ENCODE measurements around the gene SERGEF. TPM values are rescaled to one million over a fixed set of nuclear protein-coding genes. Genes with fewer than 3 reads are reported as not detected.
"Not testable (repeated sequence)": the region's sequence is repeated elsewhere in the genome, so short reads cannot be mapped to it uniquely, and the experiment has no call there.

Gene SERGEF
- total and polyA plus RNA-seq, 8 donors, result 9.3 to 158 (median 73.5) TPM; not detected in 1

DNA sequence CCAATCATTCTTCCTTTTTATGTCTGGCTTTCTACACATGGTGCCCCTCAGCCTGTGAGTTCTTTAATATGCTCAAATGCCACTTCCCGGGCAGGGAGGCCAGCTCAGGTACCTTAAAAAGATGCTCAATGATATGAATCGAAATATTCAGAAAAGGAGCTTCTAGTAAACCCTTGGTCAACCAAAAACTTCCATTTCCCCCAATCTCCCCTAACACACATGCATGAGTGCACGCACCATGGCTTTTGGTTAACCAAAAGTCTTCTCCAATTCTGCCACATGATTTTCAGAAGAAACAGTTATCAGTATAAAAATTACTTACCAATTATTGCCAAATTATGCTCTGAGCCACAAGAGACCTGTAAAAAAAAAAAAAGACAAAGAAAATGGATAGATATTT is 135.0 kb downstream of the SERGEF start:
- Histone ChIP-seq H3K27me3 (no peaks in the 10 kb centered on the region), H3K36me3 (peaks cover 0 to 29% (median 7%) of the 10 kb centered on the region in 4 donors), H3K4me3 (no peak overlapping the region), H3K9me3 (no peaks in the 10 kb centered on the region), H3K4me1 (no peaks in the 10 kb centered on the region), H3K27ac (no peak overlapping the region)
- TF ChIP-seq EP300 (IDR thresholded peaks at IDR 0.05) (no peak), POLR2A (IDR thresholded peaks at IDR 0.05) (no peak), POLR2AphosphoS5 (IDR thresholded peaks at IDR 0.05) (no peak), CTCF (IDR thresholded peaks at IDR 0.05) (no peak)
- intact Hi-C loops (cut with DNase I; ENCODE audit: low total_unique reads), result no loop called here
- 95 to 96% (median 95%) methylated on average over 3 of the region's 3 CpGs for WGBS, 5 donors
- DNase-seq, result no peak

DNA sequence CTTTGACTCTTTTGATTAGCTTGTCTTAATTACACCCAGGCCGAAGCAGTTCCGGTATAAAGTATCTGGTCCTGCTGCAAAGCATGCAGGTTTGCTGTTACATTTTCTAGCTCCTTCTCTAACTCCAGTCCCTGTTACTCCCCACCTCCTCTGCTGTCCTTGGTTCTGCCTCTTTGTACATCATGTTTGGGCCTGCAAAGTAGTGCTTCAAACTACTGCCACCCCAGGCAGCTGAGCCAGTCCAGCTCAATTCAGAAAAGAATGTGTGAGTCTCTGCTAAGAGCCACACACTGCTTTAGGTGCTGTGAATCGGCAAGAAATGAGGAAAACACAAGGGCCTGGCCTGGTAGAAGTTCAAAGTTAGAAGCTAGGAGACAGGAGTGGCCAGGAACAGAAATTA is 136.0 kb downstream of the SERGEF start:
- H3K27ac ChIP-seq, result no peak overlapping the region
- H3K27me3 ChIP-seq, result no peaks in the 10 kb centered on the region
- no peaks in the 10 kb centered on the region for H3K9me3 ChIP-seq
- no peak for DNase-seq
- WGBS, 5 donors, result 92 to 96% (median 93%) methylated on average over 3 of the region's 3 CpGs
- intact Hi-C loops (cut with DNase I; ENCODE audit: low total_unique reads), result no loop called here
- no peak overlapping the region for H3K4me3 ChIP-seq
- peaks cover 0 to 34% (median 7%) of the 10 kb centered on the region in 4 donors for H3K36me3 ChIP-seq
- TF ChIP-seq POLR2AphosphoS5 (IDR thresholded peaks at IDR 0.05), result no peak
- TF ChIP-seq CTCF (IDR thresholded peaks at IDR 0.05), result no peak
- no peak for TF ChIP-seq POLR2A (IDR thresholded peaks at IDR 0.05)
- no peak for TF ChIP-seq EP300 (IDR thresholded peaks at IDR 0.05)
- no peaks in the 10 kb centered on the region for H3K4me1 ChIP-seq

- peaks cover 0 to 34% (median 7%) of the 10 kb centered on the region in 4 donors for H3K36me3 ChIP-seq
- no peaks in the 10 kb centered on the region for H3K9me3 ChIP-seq
- no peaks in the 10 kb centered on the region for H3K4me1 ChIP-seq
- no peak overlapping the region for H3K27ac ChIP-seq
- DNase-seq, result no peak
- TF ChIP-seq CTCF (IDR thresholded peaks at IDR 0.05) (no peak), EP300 (IDR thresholded peaks at IDR 0.05) (no peak), POLR2AphosphoS5 (IDR thresholded peaks at IDR 0.05) (no peak), POLR2A (IDR thresholded peaks at IDR 0.05) (no peak)
- H3K4me3 ChIP-seq, result no peak overlapping the region
- intact Hi-C loops (cut with DNase I; ENCODE audit: low total_unique reads), result no loop called here
- no peaks in the 10 kb centered on the region for H3K27me3 ChIP-seq
These were observed 137.0 kb downstream of the SERGEF start for GRCh38 chr11:17875891-17876290.

- H3K9me3 ChIP-seq, result peaks cover 0 to 7% (median 0%) of the 10 kb centered on the region in 4 donors
- H3K4me3 ChIP-seq, result no peak overlapping the region
- TF ChIP-seq POLR2A (IDR thresholded peaks at IDR 0.05) (no peak), POLR2AphosphoS5 (IDR thresholded peaks at IDR 0.05) (no peak), CTCF (IDR thresholded peaks at IDR 0.05) (no peak), EP300 (IDR thresholded peaks at IDR 0.05) (no peak)
- H3K36me3 ChIP-seq, result peaks cover 0 to 40% (median 7%) of the 10 kb centered on the region in 4 donors
- no peaks in the 10 kb centered on the region for H3K4me1 ChIP-seq
- WGBS, 5 donors, result 81 to 89% (median 84%) methylated on average over 2 of the region's 2 CpGs
- H3K27me3 ChIP-seq, result no peaks in the 10 kb centered on the region
- no peak overlapping the region for H3K27ac ChIP-seq
- intact Hi-C loops (cut with DNase I; ENCODE audit: low total_unique reads), result no loop called here
- no peak for DNase-seq
These were observed 139.3 kb downstream of the SERGEF start for GRCh38 chr11:17873586-17873985.

GRCh38 chr11:17868398-17868797 is 144.4 kb downstream of the SERGEF start:
- intact Hi-C loops (cut with DNase I; ENCODE audit: low total_unique reads), result not testable (repeated sequence)
- WGBS, 5 donors, result 94 to 100% (median 99%) methylated on average over 3 of the region's 3 CpGs
- peaks cover 0 to 31% (median 0%) of the 10 kb centered on the region in 4 donors for H3K36me3 ChIP-seq

More at GRCh38 chr11:17868398-17868797, 144.4 kb downstream of the SERGEF start:
- H3K4me1 ChIP-seq, H3K27ac ChIP-seq, H3K4me3 ChIP-seq, DNase-seq, H3K27me3 ChIP-seq: not testable (repeated sequence)
- peaks cover 0 to 11% (median 0%) of the 10 kb centered on the region in 4 donors for H3K9me3 ChIP-seq
